CD1c-positive myeloid dendritic cell (primary cell): ENCODE measurements around the gene TIGD2.

ENCODE experiments used
- DNase-seq: peaks from one replicate; pipeline ENCODE4 v3.0.0-alpha.2; 2016; ENCODE audit errors: extremely low spot score

TIGD2 gene

GRCh38 chr4:89110986-89111832 lies at the start of gene TIGD2:
TSS of gene TIGD2 (plus strand) at chr4:89111533. CDS start at chr4:89112975, 1,442 bp downstream.
- peak; percentile 97 for DNase-seq

GRCh38 chr4:89064848-89065247 lies 46.5 kb upstream of the TIGD2 start:
- no peak for DNase-seq

- no peak for DNase-seq
These were observed 43.9 kb upstream of the TIGD2 start for GRCh38 chr4:89067417-89067816.

- no peak for DNase-seq
These were observed 41.9 kb upstream of the TIGD2 start for GRCh38 chr4:89069481-89069880.

DNA sequence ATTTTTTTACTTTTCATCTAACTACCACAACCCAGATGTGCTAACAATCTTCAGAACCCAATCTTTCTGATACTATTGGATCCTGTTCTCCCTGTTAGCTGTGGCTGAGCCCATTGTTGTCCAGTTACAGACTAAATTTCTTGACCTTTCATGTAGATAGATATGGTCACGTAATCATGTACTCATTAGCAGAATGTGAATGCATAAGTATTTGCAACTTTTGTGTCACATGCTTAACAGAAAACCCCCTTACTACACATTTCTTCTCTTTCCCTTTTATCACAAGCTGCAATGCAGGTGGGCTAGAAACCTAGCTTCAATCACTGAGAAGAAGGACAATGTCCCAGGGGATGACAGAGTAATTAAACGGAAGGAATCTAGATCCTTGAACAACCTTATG lies 41.3 kb upstream of the TIGD2 start:
- no peak for DNase-seq

DNA sequence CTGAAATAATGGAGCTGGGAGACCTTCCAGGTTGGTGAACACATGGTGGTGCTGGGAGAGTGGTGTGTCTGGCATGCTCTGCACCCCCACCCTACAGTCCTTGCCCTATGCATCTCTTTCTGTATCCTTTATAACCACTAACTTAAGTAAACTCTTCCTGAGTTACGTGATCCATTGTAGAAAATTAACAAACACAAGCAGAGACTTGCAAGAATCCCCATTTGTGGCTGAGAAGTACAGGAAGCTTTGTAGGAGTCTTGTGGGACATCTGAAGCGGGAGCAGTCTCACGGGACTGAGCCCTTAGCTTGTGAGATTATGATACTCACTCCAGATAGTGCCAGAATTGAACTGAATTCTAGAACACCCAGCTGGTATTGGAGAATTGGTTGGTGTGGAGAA lies 40.0 kb upstream of the TIGD2 start:
- DNase-seq, result no peak

DNA sequence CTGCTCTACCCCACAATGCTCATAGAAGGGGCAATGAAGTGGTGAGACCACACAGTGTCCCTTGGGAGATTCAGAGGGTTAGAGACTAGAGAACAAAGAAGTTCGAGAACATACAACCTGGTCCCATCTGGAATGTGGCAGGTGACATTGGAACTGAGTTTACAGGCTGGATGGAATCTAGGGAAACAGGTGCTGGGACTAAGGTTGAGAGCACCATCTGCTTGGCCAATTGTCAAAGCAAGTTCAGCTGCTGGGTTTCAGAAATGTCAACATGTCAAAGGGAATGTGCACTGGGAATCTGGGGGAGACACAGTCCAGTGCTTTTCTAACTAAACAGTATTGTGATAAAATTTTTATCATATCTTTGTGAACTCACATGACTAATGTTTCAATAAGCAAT lies 38.4 kb upstream of the TIGD2 start:
- DNase-seq, result no peak

- peak; percentile 33 for DNase-seq
These were observed 33.6 kb upstream of the TIGD2 start for GRCh38 chr4:89077761-89078160.

- DNase-seq, result no peak
These were observed 33.0 kb upstream of the TIGD2 start for GRCh38 chr4:89078300-89078699.

DNA sequence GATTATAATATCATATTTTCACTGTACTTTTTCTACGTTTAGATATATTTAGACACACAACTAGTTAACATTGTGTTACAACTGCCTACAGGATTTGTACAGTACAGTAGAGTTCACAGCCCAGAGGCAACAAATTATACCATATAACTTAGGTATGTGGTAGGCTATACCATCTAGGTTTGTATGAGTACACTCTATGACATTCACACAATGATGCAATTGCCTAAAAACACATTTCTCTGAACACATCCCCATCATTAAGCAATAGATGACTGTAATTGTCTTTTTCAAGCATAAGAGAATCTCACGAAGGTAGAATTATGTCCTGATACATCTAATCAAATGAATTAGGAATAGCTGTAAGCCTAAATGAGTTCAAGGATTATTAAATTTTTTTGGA lies 12.3 kb upstream of the TIGD2 start:
- DNase-seq, result no peak

- DNase-seq, result no peak
These were observed 11.9 kb upstream of the TIGD2 start for GRCh38 chr4:89099471-89099870.

- DNase-seq, result no peak
These were observed 10.5 kb upstream of the TIGD2 start for GRCh38 chr4:89100853-89101252.

- DNase-seq, result peak; percentile 52
These were observed 9.8 kb upstream of the TIGD2 start for GRCh38 chr4:89101256-89102161.

- no peak for DNase-seq
These were observed 5.6 kb upstream of the TIGD2 start for GRCh38 chr4:89105726-89106125.

DNA sequence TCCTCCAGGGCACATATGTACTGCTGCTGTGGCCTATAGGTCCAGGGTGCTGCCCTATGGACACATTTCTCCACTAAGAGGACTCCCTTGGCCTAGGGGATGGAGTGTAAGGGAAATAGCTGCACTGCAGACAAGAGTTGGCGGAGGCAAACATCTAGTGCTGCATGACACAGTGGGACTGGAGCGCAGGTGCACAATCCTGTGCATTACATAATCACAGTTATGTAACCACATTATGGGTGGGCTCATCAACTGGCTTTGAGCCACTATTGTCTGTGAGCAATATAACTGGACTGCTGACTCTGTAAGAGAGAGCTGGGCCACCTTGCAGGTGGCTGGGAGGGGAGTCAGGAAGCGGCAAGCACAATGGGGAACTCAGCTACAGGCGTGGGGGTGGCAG lies 3.2 kb upstream of the TIGD2 start:
- DNase-seq, result no peak

DNA sequence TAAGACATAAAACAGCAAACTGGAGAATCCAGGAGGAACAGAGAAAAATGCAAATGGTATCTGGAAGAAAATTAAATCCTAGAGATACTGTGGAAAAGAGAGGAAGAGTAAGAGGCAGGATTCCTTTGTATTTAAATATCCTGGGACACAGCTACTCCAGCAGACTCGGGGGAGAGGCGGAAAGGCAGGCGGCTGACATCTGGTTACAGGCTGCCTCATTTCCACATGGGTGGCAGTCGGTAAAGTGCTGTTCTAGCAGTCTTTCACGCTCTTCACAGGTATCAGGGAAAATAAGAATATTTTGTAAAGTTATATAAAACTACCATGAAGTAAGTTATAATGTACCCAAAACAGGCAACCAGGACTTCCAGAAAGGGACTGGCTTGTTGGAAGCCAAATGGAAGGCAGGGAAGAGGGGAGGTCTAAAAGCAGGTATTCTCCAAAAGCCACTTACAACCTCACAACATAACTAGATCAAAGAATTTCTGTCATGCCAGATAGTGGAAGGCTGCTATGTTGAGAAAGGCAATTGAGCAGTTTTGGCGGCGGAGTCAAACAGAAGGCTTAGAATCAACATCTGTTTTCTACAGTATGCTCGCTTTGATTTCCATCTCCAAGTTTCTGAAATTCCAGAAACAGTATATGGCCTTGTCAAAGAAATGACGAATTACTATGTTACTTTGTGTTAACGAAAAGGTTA lies 1.3 kb upstream of the TIGD2 start:
- DNase-seq, result no peak

DNA sequence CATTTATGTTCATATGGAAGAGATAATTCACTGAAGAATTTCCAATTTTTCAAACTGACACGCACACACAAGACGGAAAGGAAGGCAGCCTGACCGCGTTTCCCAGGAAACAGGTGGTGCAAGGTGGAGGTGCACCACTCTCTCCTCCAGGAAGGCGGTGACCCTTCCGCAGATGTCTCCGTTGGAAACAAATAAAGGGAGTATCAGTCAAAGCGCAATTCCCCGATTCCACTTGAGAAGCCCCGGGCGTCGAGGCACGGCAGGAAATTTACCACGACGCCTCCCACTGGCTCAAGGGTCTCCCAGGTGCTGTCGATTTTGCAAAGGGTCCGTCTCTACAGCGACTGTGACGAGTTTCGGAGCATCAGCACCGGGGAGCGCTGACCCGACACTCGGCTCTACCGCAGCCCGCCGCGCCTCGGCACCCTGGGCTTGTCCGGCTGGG lies 770 bp upstream of the TIGD2 start:
- DNase-seq, result no peak

- peak; percentile 53 for DNase-seq
These were observed 665 bp downstream of the TIGD2 start for GRCh38 chr4:89111833-89112563.

DNA sequence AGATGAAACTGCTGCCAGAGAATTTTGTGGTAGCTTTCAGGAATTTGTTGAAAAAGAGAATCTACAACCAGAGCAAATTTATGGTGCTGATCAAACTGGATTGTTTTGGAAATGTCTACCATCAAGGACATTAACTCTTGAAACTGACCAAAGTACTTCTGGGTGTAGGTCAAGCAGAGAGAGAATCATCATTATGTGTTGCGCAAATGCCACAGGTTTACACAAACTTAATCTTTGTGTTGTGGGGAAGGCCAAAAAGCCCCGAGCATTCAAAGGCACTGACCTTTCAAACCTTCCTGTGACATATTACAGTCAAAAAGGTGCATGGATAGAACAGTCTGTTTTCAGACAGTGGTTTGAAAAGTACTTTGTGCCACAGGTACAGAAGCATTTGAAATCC lies 2.1 kb downstream of the TIGD2 start:
- DNase-seq, result no peak

DNA sequence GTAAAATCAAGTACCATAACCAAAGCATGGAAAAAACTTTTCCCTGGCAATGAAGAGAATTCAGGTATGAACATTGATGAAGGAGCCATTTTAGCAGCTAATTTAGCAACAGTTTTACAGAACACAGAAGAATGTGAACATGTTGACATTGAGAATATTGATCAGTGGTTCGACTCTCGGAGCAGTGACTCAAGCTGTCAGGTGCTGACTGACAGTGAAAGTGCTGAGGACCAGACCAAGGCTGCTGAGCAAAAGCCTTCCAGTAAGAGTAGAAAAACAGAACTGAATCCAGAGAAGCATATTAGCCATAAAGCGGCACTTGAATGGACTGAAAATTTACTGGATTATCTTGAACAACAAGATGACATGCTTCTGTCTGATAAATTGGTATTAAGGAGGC lies 2.8 kb downstream of the TIGD2 start:
- DNase-seq, result no peak

- no peak for DNase-seq
These were observed 5.8 kb downstream of the TIGD2 start for GRCh38 chr4:89117115-89117514.
